HFF-Myc (cell line): ENCODE data around the gene MRGPRF.

Experiments used
- DNase-seq: peaks from one replicate; pipeline ENCODE4 v3.0.0-alpha.2; 2011; ENCODE audit warnings: low read depth; ENCODE audit errors: extremely low read depth
- H3K4me3 ChIP-seq: replicated peaks from 2 replicates; pipeline ENCODE4 v1.5.1; 2011; ENCODE audit warnings: low read depth, mild to moderate bottlenecking, control low read depth, low read length
- CTCF ChIP-seq: IDR thresholded peaks from 2 replicates; pipeline ENCODE4 v1.5.1; 2012; ENCODE audit warnings: mild to moderate bottlenecking, low read depth, low read length, control low read depth; ENCODE audit errors: missing control alignments

The MRGPRF gene

GRCh38 chr11:68955607-68955958 lies 57.5 kb downstream of the MRGPRF start:
- DNase-seq, result no peak
- no peak for TF ChIP-seq CTCF
- no peak overlapping the region for H3K4me3 ChIP-seq

GRCh38 chr11:68954836-68955606 lies 58.0 kb downstream of the MRGPRF start:
- no peak overlapping the region for H3K4me3 ChIP-seq
- no peak for TF ChIP-seq CTCF
- peak; percentile 73 for DNase-seq
